DMS114 treated with DMSO at 0.1 percent for 48 hours (cell line): ENCODE results near the gene YWHAE.
"Not testable (repeated sequence)": the region's sequence is repeated elsewhere in the genome, so short reads cannot be mapped to it uniquely, and the experiment has no call there.

Experiments
- DNase-seq: peaks from one replicate; lab custom pipeline; 2025; ENCODE audit not compliant: unreplicated experiment; lab: John Stamatoyannopoulos, UW

Gene YWHAE

GRCh38 chr17:1340371-1340770 lies 59.7 kb downstream of the YWHAE start:
- DNase-seq: no peak

GRCh38 chr17:1331708-1332107 lies 68.3 kb downstream of the YWHAE start:
- no peak for DNase-seq

DNA sequence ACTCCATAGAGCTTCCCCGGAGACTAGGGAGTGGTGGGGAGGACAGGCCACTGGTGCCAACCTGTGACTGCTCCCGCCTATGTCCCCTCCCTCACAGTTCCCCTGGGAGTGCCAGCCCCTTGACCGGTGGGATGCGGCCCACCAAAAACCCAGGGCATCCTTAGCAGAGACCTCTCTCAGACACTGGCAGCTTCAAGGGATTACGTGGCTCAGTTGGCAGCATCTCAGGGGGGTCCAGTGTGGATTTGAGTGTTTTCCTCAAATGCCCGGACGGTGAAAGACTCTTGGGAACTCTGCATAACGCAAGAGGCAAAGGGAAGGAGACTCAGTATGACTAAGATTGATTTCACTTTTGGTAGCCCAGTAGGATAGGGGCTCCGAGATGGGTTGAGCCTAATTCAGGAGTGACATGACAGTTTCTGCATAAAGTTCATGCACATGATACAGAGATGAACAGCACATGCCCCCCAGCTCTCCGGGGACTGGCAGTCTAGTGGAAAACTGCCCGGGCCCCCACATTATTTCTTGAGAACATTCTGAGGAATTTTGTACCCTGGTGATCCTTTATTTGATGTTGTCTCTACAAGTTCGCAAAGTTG lies 70.2 kb downstream of the YWHAE start:
- DNase-seq: no peak

DNA sequence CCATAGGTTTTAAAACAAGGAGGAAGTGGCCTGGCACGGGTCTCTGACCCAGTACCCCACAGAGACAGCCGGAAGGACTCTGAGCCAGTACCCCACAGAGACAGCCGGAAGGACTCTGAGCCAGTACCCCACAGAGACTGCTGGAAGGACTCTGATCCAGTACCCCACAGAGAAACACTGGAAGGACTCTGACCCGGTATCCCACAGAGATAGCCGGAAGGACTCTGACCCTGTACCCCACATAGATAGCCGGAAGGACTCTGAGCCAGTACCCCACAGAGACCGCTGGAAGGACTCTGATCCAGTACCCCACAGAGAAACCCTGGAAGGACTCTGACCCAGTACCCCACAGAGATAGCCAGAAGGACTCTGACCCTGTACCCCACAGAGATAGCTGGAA lies 71.6 kb downstream of the YWHAE start:
- no peak for DNase-seq

DNA sequence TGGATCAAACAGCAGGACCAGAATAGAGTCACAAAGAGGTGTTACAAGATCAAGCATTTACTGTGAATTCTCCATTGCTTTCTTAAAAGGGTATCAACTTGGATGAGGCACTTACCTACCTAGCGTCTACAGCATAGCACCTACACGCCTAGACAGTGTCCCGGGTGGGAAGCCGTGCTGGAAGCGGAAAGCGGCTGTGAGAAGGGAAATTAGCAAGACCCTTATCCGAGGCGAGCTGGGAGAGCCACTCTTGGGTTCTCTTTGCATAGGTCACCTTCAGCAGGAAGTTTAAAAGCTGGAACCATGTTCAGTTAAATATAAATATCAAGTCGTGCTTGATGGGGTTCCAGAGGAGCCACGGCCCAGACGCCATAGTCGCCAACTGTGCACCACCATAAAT lies 74.3 kb downstream of the YWHAE start:
- DNase-seq: no peak

DNA sequence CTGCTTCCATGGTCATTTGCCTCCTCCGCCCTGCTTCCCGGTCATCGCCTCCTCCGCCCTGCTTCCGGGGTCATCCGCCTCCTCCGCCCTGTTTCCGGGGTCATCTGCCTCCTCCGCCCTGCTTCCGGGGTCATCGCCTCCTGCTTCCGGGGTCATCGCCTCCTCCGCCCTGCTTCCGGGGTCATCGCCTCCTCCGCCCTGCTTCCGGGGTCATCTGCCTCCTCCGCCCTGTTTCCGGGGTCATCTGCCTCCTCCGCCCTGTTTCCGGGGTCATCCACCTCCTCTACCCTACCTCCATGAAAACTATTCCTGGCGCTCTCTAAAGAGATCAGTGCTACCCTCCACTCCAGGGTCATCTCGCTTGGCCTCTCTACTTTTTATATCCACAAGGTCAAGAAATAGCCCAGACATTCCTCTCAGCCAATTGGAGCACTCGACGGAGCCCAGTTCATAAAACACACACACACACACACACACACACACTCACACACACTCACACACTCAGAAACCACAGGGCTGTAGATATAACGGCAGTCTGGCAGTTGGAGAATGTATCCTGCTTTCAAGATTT lies 75.7 kb downstream of the YWHAE start:
- no peak for DNase-seq

DNA sequence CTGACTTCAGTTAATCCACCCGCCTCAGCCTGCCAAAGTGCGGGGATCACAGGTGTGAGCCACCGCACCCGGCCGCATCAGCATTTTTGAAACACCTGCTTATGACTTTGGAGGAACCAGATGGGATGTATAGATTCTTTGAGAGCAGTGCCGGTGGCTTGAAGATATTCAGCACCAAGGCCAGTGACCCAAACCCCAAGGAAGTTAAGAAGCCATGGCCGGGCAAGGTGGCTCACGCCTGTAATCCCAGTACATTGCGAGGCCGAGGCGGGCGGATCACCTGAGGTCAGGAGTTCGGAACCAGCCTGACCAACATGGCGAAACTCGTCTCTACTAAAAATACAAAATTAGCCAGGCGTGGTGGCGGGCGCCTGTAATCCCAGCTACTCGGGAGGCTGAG lies 76.7 kb downstream of the YWHAE start:
- DNase-seq: no peak

DNA sequence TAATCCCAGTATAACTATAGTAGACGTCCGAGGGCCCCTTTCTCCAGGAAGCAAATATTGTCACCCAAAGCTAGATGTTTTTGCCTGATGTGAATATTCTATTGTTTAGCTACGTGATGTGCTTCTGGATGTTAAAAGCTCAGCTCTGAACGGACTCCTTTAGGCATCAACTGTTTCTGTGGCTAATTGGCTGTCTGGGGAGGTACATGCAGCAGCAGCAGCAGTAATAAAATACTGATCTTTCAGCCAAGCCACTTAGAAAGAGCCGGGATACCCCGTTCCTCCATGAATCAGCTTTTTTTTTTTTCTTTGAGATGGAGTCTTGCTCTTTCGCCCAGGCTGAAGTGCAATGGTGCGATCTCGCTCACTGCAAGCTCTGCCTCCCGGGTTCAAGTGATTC lies 77.5 kb downstream of the YWHAE start:
- DNase-seq: no peak

GRCh38 chr17:1322014-1322428 lies 78.0 kb downstream of the YWHAE start:
- no peak for DNase-seq

DNA sequence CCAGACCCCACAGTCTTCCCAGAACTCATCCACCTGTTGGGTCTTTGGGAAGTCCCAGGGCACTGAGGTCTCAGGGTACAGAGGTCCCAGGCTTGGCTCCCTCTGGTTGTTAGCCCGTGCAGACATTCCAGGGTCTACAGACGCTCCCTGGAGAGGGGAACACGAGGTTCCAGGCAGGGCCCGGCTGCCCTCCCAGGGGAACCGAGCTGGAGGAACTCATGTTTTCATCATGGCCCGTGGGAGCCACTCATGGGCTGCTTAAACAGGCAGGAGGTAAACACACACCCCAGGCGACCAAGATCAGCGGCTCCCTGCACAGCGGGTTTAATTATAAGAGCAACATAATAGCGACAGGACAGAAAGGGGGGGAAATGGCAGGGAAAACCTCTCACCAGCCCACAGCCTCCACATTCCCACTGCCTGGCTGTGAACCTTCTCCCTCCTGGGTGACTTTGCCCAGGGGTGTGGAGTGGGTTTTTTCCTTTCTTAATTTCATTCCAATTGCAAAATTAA lies 84.1 kb downstream of the YWHAE start:
- DNase-seq: no peak

DNA sequence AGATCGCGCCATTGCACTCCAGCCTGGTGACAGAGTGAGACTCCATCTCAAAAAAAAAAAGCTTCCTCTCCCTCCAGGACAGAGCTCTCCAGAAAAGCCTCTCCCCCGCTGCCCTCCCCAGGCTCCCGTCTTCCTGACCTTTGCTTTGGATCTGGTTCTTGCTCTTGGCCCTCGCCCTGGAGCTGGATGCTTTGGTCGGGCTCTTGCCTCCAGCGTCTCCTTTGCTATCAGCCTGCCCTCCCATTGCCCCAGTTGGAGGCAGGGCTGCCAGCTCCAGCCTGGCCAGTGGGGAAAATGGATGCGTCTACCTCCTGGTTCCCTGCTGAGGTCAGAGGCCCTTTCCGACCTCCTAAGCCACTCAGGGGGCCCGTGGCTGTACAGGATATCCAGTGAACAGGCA lies 84.6 kb downstream of the YWHAE start:
- no peak for DNase-seq

- no peak for DNase-seq
Observed at GRCh38 chr17:1313270-1314005, 86.6 kb downstream of the YWHAE start.

- no peak for DNase-seq
Observed at GRCh38 chr17:1312261-1312870, 87.7 kb downstream of the YWHAE start.

DNA sequence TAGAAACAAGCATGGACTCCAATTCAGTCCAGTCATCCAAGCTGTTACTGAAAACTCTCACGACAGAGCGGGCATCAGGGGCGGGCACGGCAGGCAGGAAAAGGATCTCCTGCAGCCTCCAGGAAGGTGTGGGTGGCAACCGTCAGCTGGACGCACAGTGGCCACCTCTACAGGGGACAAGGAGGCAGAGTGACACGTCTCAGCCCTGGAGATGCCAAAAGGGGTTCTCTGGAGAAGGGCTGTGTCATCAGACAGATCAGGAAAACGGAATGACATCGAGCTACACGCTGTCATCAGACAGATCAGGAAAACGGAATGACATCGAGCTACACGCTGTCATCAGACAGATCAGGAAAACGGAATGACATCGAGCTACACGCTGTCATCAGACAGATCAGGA lies 92.2 kb downstream of the YWHAE start:
- DNase-seq: not testable (repeated sequence)

- DNase-seq: no peak
Observed at GRCh38 chr17:1304962-1305563, 95.0 kb downstream of the YWHAE start.

DNA sequence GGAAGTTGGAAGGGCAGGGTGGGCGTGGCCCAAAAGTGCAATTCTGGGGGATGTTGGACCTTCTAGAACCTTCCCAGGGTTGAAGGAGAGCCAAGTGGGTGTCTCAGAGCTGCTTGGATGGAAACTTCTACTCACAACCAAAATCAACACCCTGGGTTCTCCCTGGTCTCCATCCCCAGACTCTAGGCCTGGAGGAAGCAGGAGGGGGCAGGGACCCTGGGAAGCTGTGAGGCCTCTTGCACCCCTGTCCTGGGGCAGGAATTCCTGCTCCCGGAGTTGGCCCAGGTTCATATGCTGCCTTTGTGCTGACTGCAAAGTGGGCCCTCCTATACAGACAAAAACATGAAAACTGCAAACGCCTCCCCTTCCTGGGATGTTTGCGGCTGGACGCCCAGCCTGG lies 95.5 kb downstream of the YWHAE start:
- no peak for DNase-seq

DNA sequence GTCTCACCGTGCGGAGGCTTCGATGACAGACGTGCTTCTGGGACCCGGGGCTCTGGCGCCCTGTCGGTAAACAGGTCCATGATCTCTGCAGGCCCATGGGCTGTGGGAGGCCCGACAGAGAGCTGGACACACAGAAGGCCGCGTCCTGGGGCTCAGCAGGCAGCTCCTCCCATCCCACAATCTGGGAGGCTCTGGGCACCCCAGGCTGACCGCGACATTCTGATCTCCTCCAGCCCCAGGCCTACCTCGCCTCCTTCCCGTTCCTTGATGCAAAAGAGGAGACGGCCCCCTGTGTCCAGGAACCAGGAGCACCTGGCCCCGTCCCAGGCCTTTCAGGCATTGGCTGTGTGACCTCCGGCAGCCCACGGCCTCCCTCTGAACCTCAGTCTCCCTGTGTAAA lies 97.3 kb downstream of the YWHAE start:
- no peak for DNase-seq

- no peak for DNase-seq
Observed at GRCh38 chr17:1301546-1301945, 98.5 kb downstream of the YWHAE start.

- DNase-seq: no peak
Observed at GRCh38 chr17:1300371-1300905, 99.6 kb downstream of the YWHAE start.

DNA sequence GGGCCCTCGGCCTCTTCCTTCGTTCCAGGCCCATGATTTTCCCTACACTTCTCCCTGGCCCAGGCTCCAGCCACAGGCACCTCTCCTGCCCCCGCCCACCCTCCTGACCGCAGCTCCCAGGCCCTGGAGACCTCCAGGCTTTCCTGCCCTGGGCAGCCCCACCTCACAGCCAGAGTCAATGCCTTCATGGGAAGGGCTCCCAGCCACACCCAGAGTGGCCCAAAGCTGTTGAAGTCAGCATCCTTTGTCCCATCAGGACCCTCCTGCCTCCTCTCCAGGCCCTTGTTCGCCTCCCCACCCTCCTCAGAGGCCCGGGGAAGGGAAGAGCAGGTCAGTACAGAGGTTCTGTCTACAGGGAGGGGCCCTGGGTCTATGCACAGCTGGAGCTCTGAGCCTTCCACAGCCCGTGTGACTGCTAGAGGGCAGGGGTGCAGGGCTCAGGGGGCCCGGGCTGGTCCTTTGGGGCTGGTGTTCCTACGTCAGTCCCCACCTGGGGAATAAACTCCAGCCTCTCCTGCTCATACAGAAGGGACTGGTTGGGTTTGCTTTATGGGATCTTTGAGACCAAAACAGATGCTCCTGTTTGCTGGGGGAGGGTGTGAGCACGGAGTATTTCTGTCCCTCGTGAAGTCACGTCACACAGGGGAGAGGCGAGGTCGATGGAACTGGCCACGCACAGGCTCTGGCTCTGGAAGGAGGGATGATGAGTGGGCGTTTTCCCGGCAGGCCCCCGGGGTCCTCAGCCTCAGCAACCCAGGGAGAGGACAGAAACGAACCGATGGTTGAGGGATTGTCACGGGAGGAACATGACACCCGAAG lies 100.3 kb downstream of the YWHAE start:
- DNase-seq: no peak
